ENCODE results near the gene FSTL4. TPM values are rescaled to one million over a fixed set of nuclear protein-coding genes. Genes with fewer than 3 reads are reported as not detected.

The FSTL4 gene
- total RNA-seq, 1 donor from 2014 or later, result not detected

DNA sequence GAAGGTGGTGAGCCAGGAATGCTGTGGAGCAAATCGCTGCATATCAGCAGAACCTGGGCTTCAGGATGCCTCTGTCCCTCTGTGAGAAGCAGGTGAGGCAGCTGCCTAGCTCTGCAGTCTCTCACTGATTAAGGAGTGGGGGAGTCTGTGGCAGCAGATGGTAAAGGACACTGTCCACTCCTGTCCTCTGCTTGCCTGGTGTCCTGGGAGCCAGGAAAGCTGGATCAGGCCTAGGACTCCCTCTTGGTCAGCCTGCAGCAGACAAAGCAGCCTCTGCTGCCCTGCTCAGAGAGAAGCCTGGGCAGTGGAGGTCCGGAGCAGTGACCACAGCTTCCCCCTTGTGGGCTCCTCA lies 345.8 kb downstream of the FSTL4 start:
- DNase-seq (ENCODE audit: low read depth), result no peak

DNA sequence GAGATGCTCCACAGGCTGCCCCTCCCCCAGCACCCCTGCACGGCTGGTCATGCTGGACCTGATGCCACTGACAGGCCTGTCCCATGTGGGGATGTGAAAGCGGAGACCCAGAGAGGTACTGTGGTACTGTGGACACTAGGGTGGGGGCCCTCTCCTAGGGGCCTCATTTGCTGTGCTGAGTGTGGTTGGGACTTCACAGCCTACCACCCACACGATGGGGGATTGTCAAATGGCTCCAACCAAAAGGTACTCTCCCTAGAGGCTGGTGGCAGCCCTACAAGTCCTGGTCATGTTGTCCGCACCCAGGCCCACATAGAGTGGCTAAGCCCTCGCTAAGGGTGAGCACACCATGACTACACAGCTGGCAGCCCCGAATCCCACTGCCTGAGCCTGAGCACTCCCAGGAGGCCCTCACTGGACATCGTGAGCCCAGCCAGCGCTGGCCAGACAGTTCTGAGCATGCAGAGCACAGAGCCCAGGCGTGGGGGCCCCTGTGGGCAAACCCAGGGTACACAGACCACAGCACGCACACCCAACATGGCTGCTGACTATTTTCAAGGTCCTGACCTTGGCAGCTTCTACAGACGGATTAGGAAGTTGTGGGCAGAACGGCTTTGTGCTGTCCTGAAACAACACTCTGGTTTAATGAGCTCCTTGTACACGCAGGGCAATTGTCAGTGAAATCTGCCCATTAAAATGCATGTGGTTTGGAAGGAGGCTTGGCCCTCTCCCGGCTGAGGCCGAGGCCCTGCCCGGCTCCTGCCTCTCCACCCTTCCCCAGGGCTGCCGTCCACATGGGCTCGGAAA lies 346.4 kb downstream of the FSTL4 start:
- peak; percentile 31 for DNase-seq (ENCODE audit: low read depth)

DNA sequence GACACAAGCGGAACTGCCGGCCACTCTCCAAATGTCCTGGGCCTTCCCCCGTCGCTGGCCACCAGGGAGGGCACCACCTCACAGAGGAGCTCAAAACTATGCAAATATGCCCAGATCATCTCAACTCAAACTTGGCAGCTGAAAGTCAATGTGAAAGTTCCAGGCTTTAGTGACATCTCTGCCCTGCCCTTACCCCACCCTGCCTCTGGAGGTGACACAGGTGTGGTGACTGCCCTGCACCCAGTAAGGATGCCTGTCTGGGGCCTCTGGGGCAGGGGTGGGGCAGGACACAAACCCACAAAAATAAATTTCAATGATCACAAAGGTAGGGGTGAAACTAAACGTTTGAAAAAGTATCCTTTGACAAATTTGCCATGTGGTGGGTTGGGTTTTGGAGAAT lies 347.1 kb downstream of the FSTL4 start:
- no peak for DNase-seq (ENCODE audit: low read depth)

- DNase-seq (ENCODE audit: low read depth), result no peak
These were observed 349.7 kb downstream of the FSTL4 start for GRCh38 chr5:133262690-133263089.

DNA sequence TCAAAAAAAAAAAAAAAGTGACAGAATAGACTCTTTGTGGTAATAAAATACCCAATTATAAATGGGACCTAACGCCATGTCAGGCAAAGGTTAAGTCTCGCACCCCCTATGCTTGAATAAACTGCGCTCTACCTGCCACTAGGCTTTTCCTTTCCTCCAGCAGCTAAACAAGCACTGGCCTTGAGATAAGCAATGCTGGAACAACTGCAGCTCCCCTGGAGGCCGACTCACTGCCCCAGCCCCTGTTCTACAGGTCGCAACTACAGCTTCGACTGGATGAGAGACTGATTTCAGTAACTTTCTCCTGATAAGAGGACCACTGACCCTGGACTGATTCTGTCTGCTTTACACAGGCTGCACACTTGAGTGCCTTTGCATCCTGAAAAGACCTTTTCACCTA lies 350.3 kb downstream of the FSTL4 start:
- no peak for DNase-seq (ENCODE audit: low read depth)

DNA sequence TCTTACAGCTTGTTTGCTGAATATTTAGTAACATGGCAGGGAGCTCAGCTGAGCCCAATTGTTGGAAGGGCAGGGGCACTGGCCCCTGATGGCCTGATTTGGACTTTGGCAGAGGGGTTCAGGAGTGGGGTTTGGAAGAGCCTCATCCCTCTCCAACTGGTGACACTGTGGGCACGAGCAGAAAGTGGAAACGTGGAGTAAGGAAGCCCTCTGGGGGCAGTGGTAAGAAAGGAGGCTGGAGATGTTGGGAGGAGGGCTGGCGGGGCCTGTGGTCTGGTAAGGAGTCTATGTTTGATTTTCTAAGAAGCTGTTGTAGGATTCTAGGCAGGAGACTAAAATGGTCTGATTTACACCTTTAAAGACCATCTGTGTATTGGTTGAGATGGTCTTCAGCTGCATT lies 351.6 kb downstream of the FSTL4 start:
- no peak for DNase-seq (ENCODE audit: low read depth)

GRCh38 chr5:133259199-133259997 lies 352.9 kb downstream of the FSTL4 start:
- no peak for DNase-seq (ENCODE audit: low read depth)

- DNase-seq (ENCODE audit: low read depth), result no peak
These were observed 354.4 kb downstream of the FSTL4 start for GRCh38 chr5:133257977-133258376.

DNA sequence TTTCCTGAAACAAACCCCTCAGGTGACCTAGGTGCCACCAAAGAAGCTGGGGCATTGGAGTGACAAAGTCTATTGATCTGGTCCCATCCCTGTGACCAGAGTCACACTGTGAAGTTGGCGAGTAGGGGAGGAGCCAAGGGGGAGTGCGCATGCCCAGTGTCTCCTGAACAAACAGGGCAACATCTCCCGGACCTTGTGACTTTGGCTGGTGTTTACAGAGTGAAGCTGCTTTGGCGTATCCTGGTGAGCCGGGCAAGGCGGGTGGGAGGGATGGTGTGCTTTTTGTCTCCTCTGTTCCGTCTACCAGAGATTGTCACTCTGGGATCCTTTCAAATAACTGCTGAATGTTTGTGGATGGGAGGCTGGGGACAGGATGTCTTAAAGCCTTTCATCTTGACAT lies 356.1 kb downstream of the FSTL4 start:
- DNase-seq (ENCODE audit: low read depth), result no peak

DNA sequence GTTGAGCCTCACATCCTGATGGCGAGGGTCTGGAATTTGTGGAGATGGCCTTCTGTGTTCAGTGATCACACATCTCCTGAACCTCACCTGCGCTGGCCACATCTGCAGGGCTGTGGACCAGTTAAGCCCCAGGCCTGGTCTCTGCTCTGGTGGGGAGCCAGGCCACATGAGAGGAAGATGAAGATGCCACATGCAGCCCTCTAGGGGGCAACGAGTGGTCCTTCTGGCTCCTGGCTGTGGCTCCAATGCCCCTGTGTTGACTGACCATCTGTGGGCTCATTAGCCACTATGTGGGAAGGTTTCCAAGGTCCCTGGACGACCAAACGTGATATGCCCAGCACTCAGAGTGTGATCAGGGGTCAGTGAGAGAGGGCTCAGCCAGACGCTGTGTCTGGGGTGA lies 357.5 kb downstream of the FSTL4 start:
- no peak for DNase-seq (ENCODE audit: low read depth)

GRCh38 chr5:133253671-133254070 lies 358.7 kb downstream of the FSTL4 start:
- DNase-seq (ENCODE audit: low read depth), result no peak

DNA sequence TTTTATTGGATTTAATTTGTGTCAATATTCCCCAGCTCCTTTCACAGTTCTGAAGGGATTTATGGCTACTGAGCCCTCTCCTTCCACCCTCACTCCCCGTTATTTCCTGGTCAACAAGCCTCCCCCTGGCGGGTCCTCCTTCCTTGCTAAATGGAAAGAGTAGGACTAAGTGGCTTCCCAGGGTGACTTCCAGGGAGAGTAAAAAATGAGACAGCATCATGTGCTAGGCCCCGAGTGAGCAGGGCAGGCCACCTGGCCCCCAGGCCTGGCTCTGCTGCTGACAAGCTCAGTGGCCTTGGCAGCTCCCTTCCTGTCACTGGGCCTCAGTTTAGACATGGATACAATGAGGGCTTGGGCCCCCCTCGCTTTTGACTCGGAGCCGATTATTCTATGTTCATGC lies 359.3 kb downstream of the FSTL4 start:
- no peak for DNase-seq (ENCODE audit: low read depth)

DNA sequence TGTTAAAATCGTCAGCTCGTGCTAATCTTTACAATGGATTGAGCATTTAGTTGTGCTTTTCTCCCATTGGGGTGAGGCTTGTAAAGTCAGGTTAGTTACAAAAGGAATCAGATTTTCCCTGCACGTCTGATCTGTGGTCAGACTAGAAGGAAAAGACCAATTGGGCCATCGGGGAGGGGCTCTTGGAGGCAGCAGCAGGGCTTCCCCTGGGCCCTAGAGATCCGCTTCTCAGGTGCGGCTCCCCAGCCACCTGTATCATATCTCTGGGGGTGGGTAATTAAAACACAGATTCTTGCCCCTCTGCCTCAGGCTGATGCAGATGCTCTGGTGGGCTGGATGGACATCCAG lies 360.2 kb downstream of the FSTL4 start:
- no peak for DNase-seq (ENCODE audit: low read depth)

- peak; percentile 41 for DNase-seq (ENCODE audit: low read depth)
These were observed 360.8 kb downstream of the FSTL4 start for GRCh38 chr5:133251296-133252132.

DNA sequence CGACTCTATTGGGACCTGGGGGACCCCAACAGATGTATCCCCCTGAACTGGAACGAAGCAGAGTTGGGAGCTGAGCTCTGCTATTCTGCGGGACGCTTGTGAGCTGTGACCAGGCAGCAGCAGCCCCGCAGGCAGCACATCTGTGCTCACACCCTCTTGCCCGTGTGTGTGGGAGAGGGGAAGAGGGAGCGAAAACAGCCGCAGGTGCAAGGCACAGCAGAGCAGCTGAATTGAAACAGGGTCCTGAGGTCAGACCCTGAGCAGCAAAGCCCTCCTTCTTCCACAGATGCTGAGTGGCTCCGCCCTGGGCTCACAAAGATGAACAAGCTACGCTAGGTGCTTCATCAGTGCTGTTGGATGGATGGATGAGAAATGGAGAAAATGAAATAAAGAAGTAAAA lies 361.8 kb downstream of the FSTL4 start:
- no peak for DNase-seq (ENCODE audit: low read depth)

DNA sequence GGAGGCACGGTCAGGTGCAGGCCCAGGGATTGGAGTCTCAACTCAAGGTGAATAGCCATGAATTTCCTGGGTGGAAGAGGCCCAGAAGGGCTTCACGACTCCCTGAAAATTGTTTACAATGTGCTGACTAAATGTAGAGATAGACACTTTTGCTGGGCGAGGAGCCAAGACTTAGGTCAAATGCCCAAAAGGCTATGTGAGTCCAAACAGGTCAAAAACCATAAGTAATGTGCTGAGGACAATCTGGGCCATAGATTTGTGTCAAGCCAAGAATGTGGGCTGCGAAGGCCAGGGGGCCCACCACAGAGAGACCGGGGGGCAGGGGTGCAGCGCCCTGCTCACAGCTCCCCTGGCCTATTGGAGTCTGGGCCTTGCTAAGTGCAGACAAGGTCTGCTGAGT lies 362.7 kb downstream of the FSTL4 start:
- DNase-seq (ENCODE audit: low read depth), result no peak

DNA sequence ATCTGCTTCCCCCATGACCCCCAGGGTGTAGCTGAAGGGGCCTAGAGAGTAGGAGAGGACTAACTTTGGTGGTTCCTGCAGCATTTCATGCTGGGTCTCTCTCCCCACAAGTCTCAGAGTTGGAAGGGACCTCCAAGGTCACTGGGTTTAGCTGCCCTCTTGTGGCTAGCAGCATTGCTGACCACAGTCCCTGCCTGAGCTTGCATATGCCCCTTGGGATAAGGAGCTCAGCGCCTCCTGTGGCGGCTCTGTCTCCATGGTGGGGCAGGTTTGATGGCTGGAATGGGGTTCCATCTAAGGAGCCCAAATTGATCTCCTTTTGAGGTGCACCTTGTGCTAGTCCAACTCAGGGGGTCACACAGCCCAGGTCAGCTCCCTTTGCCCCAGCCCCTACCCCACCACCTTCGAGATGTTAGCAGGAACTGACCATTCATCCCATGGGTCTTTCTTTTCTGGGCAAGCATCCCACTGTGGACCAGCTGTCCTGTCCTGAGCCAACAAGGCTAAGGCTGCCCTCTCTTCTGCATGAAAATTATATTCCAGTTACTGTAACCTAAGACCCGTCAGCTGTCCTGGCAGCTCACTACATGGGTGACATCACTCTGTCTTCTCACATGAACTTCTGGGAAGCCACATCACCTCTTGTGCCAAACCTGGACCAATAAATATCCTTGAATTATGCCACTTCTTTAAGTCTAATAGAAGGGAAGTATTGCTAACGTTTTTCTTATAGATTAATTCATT lies 364.3 kb downstream of the FSTL4 start:
- peak; percentile 51 for DNase-seq (ENCODE audit: low read depth)

DNA sequence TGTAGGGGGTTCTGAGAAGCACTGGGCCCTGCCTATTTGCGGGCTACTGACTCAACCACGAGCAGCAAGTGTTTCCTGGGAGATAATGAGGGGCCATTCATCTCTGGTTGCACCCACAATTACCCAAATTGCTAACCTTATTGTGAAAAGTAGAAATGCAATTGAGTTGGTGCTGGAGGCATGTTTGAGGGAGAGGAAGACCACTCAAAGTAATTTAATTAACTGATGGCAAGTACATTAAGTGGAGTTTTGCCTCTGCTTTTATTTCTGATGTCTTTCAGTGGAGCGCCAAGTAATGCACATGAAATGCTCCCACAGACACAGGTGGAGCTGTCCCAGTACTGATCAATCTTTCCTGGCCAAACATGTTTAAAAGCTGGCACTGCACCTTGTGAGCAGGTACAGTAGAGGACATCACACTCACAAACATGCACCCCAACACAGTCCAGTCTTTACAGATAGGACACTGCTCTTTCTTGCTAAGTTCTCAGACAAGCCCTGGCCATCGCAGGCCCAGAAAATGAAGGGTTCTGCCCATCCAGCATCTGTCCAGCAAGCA lies 365.1 kb downstream of the FSTL4 start:
- DNase-seq (ENCODE audit: low read depth), result no peak

GRCh38 chr5:133246376-133247150 lies 365.8 kb downstream of the FSTL4 start:
- no peak for DNase-seq (ENCODE audit: low read depth)

DNA sequence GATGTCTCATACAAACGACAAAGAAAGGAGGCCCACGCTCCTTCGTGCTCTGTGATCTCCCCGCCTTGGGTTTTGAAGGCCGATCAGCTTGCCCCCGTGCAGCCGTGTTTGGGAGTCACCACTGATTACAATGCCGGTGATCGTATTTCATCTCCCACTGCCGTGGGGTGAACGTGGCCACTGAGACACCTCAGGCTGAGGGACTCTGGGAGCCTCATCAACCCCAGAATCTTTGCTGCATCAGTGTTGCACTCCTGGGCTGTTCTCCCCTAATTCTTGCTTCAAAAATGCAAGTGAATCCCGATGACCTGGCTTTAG lies 366.3 kb downstream of the FSTL4 start:
- DNase-seq (ENCODE audit: low read depth), result no peak
